NT2/D1 (cell line): ENCODE measurements around the gene NFIA.

Experiments
- DNase-seq: peaks from one replicate; pipeline ENCODE4 v3.0.0-alpha.2; 2011; ENCODE audit warnings: low read depth, low spot score
- H3K27me3 ChIP-seq: 2 replicates; pipeline ENCODE4 v1.6.0; 2011; ENCODE audit warnings: mild to moderate bottlenecking; ENCODE audit not compliant: insufficient read length, insufficient read depth
- H3K36me3 ChIP-seq: 2 replicates; pipeline ENCODE4 v1.6.1; 2011; ENCODE audit warnings: mild to moderate bottlenecking, low read length, mixed read lengths; ENCODE audit not compliant: insufficient read depth, insufficient read length
- H3K4me1 ChIP-seq: 2 replicates; pipeline ENCODE4 v1.5.1; 2011; ENCODE audit not compliant: insufficient read depth, insufficient read length
- H3K4me3 ChIP-seq: 2 replicates; pipeline ENCODE4 v1.5.1; 2011; ENCODE audit warnings: low read depth; ENCODE audit not compliant: insufficient read length
- H3K9ac ChIP-seq: 2 replicates; pipeline ENCODE4 v1.6.0; 2011; ENCODE audit warnings: low read depth; ENCODE audit not compliant: insufficient read length
- H3K9me3 ChIP-seq: 2 replicates; pipeline ENCODE4 v1.5.1; 2011; ENCODE audit warnings: mild to moderate bottlenecking, low read length; ENCODE audit not compliant: insufficient read depth
- SUZ12 ChIP-seq: IDR thresholded peaks from 2 replicates; pipeline ENCODE4 v1.6.1; 2011; ENCODE audit not compliant: insufficient read length, insufficient read depth; ENCODE audit errors: extremely low read depth
- YY1 ChIP-seq: IDR thresholded peaks from 2 replicates; pipeline ENCODE4 v1.6.1; 2011; ENCODE audit not compliant: insufficient read length, insufficient read depth
- ZNF274 ChIP-seq: IDR thresholded peaks from 2 replicates; pipeline ENCODE4 v1.6.1; 2011; ENCODE audit warnings: mild to moderate bottlenecking, low read depth, low read length

NFIA gene

DNA sequence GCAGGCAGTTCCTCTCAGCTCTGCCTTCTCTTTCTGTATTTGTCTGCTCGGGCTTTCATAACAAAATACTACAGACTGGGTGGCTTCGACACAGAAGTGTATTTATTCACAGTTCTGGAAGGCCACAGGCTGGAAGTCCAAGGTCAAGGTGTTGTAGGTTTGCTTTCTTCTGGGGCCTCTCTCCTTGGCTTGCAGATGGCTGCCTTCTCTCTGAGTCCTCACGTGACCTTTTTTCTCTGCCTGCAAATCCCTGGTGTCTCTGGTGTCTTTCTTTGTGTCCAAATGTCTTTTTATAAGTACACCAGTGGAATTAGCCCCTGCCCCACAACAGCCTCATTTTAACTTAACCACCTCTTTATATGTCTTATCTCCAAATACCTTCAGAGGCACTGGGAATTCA lies 392.6 kb downstream of the NFIA start:
- Histone ChIP-seq H3K27me3 (peaks cover 94% of the 10 kb centered on the region), H3K4me3 (no peak overlapping the region), H3K9me3 (no peaks in the 10 kb centered on the region), H3K9ac (no peak overlapping the region), H3K4me1 (no peaks in the 10 kb centered on the region), H3K36me3 (no peaks in the 10 kb centered on the region)
- DNase-seq, result no peak
- no peak for TF ChIP-seq SUZ12
- TF ChIP-seq YY1, result no peak
- no peak for TF ChIP-seq ZNF274

- H3K36me3 ChIP-seq, result no peaks in the 10 kb centered on the region
- no peak overlapping the region for H3K9ac ChIP-seq
- H3K4me3 ChIP-seq, result no peak overlapping the region
- H3K4me1 ChIP-seq, result no peaks in the 10 kb centered on the region
- TF ChIP-seq SUZ12 (peak; percentile 51), YY1 (no peak), ZNF274 (no peak)
- no peaks in the 10 kb centered on the region for H3K9me3 ChIP-seq
- peak; percentile 72 for DNase-seq
- H3K27me3 ChIP-seq, result peaks cover 100% of the 10 kb centered on the region
These were observed 394.9 kb downstream of the NFIA start for GRCh38 chr1:61477301-61477700.

GRCh38 chr1:61480273-61480935 lies 398.0 kb downstream of the NFIA start:
- Histone ChIP-seq H3K9ac (no peak overlapping the region), H3K4me1 (no peaks in the 10 kb centered on the region), H3K27me3 (peaks cover 100% of the 10 kb centered on the region), H3K9me3 (no peaks in the 10 kb centered on the region), H3K4me3 (no peak overlapping the region), H3K36me3 (no peaks in the 10 kb centered on the region)
- no peak for DNase-seq
- no peak for TF ChIP-seq YY1
- TF ChIP-seq ZNF274, result no peak
- no peak for TF ChIP-seq SUZ12

DNA sequence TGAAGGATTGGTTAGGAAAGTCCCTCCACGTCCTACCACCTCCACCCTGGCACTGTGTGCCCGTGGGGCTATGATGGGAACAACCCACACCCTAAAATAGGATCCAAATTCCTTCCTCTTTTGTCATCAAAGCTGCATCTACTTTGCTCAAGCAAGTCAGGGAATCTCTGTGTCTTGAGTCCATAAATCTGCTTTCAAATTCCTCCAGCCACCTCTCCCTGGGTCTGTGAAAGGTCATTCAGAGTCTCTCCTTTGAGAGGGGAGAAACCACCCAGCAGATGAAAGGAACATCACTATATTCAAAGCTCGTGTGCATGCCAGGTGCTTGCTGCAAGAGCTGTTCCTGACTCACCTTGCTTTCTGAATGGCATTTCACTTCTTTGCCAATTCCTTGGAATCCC lies 399.0 kb downstream of the NFIA start:
- H3K27me3 ChIP-seq, result peaks cover 93% of the 10 kb centered on the region
- H3K9ac ChIP-seq, result no peak overlapping the region
- H3K4me1 ChIP-seq, result no peaks in the 10 kb centered on the region
- TF ChIP-seq ZNF274, result no peak
- no peak for DNase-seq
- H3K4me3 ChIP-seq, result no peak overlapping the region
- no peaks in the 10 kb centered on the region for H3K36me3 ChIP-seq
- no peaks in the 10 kb centered on the region for H3K9me3 ChIP-seq

- Histone ChIP-seq H3K27me3 (peaks cover 84% of the 10 kb centered on the region), H3K4me3 (no peak overlapping the region), H3K36me3 (no peaks in the 10 kb centered on the region), H3K9ac (no peak overlapping the region), H3K4me1 (no peaks in the 10 kb centered on the region), H3K9me3 (no peaks in the 10 kb centered on the region)
- DNase-seq, result no peak
- TF ChIP-seq YY1 (no peak), ZNF274 (no peak), SUZ12 (no peak)
These were observed 399.9 kb downstream of the NFIA start for GRCh38 chr1:61482170-61482734.

- Histone ChIP-seq H3K36me3 (no peaks in the 10 kb centered on the region), H3K9ac (no peak overlapping the region)
- DNase-seq, result no peak
These were observed 404.6 kb downstream of the NFIA start for GRCh38 chr1:61486783-61487536.

DNA sequence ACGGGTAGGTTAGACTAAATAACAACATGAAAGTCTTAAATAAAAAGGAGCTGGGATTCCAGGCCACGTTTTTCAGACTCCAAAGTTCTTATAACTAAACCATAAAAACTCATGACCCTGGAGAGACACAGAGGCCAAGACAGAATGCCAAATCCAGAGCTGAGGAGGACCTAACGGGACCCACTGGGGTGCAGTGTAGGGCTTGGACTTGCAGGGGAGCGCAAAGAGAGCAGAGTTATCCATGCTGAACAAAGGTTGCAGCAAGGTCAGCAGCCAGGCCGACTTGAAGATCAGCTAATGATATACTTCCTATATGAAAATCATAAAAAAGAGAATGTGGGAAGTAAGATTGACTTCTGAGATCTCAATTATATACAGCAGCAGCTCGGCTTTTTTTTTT lies 405.4 kb downstream of the NFIA start:
- DNase-seq, result no peak
- Histone ChIP-seq H3K4me1 (no peaks in the 10 kb centered on the region), H3K36me3 (no peaks in the 10 kb centered on the region), H3K9me3 (no peaks in the 10 kb centered on the region), H3K9ac (no peak overlapping the region), H3K4me3 (no peak overlapping the region), H3K27me3 (peaks cover 35% of the 10 kb centered on the region)
- TF ChIP-seq SUZ12 (no peak), YY1 (no peak)

More at GRCh38 chr1:61486783-61487536, 404.6 kb downstream of the NFIA start:
- no peak overlapping the region for H3K4me3 ChIP-seq
- H3K4me1 ChIP-seq, result no peaks in the 10 kb centered on the region
- no peaks in the 10 kb centered on the region for H3K9me3 ChIP-seq
- TF ChIP-seq SUZ12 (no peak), YY1 (no peak), ZNF274 (no peak)
- peaks cover 43% of the 10 kb centered on the region for H3K27me3 ChIP-seq
